ENCODE measurements around the gene GATAD1.
A peak's percentile ranks its signal among the peaks of the same experiment; 100 is the strongest.
"Not testable (repeated sequence)": the region's sequence is repeated elsewhere in the genome, so short reads cannot be mapped to it uniquely, and the experiment has no call there.

Gene GATAD1, protein sequence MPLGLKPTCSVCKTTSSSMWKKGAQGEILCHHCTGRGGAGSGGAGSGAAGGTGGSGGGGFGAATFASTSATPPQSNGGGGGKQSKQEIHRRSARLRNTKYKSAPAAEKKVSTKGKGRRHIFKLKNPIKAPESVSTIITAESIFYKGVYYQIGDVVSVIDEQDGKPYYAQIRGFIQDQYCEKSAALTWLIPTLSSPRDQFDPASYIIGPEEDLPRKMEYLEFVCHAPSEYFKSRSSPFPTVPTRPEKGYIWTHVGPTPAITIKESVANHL

DNA sequence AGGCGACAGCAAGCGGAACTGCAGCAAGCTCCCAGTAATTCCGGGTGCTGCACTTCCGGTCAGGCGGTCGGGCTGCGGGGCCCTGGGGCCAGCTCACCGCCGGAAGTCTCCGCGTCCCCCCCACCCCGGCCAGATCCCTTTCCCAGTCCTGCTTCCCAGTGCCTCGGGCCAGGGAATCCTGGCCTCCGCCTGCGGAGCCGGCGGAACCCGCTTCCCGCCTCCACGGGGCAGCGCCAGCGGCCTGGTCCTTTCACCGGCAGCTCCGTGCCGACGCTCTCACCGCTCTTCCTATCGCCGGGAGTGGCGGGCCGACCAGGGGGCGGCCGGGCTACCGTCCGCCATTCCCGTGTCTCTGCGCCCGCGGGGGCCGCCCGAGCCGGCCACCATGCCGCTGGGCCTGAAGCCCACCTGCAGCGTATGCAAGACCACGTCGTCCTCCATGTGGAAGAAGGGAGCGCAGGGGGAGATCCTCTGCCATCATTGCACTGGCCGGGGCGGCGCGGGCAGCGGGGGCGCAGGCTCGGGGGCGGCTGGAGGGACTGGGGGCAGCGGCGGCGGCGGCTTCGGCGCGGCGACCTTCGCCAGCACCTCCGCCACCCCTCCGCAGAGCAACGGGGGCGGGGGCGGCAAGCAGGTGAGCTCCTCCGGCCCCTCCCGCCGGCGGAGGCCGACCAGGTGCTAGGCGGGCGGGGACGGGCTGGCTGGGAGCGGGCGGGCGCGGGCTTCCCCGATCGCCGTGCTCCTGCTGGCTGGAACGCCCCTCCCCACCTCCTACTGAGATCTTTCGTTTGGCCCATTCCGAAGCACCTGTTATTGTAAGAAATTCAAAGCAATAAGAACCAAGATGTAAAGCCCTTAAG is at the start of gene GATAD1:
Gene GATAD1, plus strand, starts transcription at position 138 of the 860 bp plus-strand sequence. Its CDS starts 248 bp downstream, at position 386.
- peak; percentile 80 for DNase-seq (ENCODE audit: low spot score)

DNA sequence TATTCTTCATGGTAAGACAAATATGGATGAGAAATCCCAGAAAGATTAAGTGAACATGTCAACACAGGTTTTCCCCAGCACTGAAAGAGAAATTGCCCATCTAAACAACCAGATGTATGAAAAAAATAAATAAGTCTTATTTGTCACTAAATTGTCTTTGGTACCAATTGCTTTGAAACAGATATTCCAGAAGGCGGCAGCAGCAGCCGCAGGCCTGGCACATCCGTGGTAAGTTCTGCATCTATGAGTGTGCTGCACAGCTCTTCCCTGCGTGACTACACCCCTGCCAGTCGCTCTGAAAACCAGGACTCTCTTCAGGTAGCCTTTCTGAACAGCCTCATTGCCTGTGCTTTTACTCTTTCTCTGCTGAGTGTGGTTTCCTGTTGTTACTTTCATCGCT is 49.7 kb upstream of the GATAD1 start:
- DNase-seq (ENCODE audit: low spot score), result no peak

DNA sequence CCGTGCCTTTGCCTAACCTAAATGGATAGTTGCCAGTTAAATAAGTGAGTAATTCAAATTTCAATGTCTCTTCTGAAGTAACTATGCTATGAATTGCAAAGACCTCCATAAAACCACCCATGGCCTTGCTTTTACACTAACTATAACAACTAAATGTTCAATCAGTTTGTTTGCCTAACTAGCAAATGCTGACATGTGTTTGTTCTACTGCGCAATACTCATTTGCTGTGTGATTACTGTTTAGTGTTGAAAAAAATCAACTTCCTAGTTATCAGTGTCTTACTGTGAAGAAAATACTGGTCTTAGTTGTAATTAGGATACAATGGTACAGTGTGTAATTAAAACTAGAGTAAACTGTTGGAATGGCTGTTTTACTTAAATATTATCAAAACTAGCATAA is 47.3 kb upstream of the GATAD1 start:
- DNase-seq (ENCODE audit: low spot score), result no peak

GRCh38 chr7:92402920-92403759 is 44.1 kb upstream of the GATAD1 start:
- DNase-seq (ENCODE audit: low spot score), result no peak

DNA sequence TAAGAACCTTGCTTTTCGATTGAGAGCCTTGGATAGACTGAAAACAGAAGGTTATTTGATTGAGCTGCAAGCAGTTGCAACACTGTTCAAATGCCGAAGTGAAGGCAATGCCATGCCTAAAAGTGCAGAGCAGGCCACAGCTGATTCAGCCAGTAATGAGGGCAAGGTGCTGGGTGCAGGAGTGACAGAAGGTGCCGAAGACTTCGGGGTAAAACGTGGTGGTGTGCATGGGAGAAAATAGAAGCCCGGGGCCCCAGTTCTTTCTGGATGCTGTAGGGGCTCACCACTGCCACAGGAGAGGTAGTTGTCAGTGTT is 43.6 kb upstream of the GATAD1 start:
- DNase-seq (ENCODE audit: low spot score), result no peak

- DNase-seq (ENCODE audit: low spot score), result no peak
These were observed 43.1 kb upstream of the GATAD1 start for GRCh38 chr7:92404170-92404614.

- DNase-seq (ENCODE audit: low spot score), result no peak
These were observed 37.9 kb upstream of the GATAD1 start for GRCh38 chr7:92409357-92409756.

GRCh38 chr7:92410162-92410561 is 37.1 kb upstream of the GATAD1 start:
- not testable (repeated sequence) for DNase-seq (ENCODE audit: low spot score)

- DNase-seq (ENCODE audit: low spot score), result no peak
These were observed 34.5 kb upstream of the GATAD1 start for GRCh38 chr7:92412745-92413144.

DNA sequence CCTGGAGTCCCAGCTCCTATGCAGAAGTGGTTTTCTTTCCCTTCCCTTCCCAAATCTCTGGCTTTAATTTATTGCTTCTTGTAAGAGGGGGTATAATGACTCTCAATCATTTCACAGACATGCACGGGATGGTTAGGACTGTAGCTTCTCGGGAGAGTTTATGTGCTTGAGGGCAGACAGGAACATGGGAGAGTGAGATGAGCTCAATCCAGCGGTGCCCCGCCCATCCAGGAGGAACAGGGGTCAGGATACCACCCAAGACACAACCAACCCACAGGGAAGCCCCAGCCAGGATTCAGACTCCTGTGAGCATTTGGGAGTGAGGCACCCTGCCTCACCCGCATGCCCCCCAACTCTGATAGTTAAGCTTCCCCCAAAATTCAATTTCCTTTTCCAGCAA is 33.7 kb upstream of the GATAD1 start:
- no peak for DNase-seq (ENCODE audit: low spot score)

DNA sequence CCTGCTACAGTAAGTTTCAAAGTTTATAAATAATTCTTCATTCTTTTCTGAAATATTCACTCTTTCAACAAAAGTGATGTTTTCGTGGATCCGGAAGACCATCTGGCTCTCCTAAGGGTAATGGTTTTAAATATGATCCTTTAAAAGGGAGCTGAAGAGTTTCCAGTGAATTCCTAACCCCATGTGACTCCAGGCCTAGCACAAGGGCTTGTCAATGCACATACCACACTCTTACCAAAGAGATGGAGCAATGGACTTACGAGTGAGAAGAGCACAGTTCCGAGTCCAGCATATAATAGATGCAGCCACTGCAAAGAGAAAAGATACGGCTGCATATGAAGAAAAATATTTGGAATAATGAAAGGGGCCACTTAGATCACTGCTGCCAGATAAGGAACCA is 32.1 kb upstream of the GATAD1 start:
- DNase-seq (ENCODE audit: low spot score), result no peak

GRCh38 chr7:92417913-92418312 is 29.4 kb upstream of the GATAD1 start:
- no peak for DNase-seq (ENCODE audit: low spot score)

DNA sequence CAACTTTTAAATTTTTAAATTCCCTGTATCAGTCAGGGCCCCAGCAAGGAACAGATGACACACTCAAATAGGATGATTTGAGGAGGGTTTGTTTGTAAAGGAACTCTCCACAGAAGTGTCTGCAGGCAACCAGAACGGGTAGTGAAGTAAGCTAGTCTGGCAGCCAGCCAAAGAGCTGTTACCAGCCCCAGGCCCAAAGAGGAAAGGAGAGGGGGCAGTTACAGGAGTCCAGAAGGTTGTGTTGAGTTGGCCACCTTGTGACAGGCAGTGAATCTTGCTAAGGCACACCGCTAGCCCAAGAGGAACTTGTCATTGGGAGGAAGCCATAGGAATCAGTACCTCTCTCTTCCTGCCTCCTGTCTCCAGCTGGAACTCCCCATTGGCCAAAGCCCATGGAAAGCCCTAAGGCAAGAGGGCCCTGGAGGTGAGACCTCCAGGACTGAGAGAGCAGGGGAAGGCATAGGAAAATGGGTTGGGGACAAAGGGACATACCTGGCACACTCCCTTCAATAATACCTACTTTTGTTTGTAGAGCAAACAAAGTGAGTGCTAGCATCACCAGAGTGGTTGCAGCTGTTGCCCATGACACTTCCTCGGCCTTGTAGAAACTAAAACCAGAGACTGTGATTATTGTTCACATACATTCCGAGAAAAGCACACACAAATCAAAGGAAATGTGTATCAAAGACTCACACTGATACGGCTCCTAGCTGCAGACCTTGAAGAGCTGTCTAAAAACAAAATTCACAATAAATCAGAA is 25.4 kb upstream of the GATAD1 start:
- DNase-seq (ENCODE audit: low spot score), result no peak

DNA sequence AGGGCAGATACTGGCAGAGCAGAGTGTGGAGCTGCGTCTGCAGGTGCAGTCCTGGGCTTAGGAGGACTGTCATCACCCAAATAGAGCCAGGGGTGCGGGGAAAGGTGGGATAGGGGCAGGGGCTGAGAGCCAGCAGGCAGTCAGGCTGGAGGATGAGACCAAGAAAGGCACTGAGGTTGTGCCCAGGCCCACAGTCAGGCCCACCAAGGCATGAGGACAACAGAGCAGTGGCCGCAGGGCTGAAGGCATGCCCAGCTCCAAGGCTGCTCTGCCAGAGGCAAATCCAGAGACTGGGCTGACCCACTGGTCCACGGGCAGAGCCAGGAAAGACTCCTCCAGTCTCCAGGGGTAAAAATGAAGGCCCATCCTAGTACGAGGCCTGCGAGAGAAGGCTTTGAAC is 24.4 kb upstream of the GATAD1 start:
- DNase-seq (ENCODE audit: low spot score), result no peak

DNA sequence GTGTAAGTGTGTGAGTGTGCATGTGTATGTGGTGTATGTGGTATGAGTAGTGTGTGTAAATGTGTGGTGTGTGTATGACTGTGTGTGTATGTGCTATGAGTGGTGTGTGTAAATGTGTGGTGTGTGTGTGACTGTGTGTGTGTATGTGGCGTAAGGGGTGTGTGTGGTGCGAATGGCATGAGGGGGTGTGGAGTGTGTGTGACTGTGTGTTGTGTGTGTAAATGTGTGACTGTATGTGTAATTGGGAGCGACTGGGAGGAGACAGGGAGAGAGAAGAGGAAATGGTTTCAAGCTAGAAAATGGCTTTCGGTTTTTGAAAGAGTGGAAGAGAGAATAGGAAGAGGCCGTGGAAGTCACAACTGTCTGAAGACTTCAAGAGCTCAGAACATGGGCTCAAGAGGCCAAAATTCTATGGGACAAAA is 23.6 kb upstream of the GATAD1 start:
- DNase-seq (ENCODE audit: low spot score), result no peak

GRCh38 chr7:92425311-92425947 is 21.9 kb upstream of the GATAD1 start:
- DNase-seq (ENCODE audit: low spot score), result no peak

- no peak for DNase-seq (ENCODE audit: low spot score)
These were observed 20.1 kb upstream of the GATAD1 start for GRCh38 chr7:92427193-92427592.

DNA sequence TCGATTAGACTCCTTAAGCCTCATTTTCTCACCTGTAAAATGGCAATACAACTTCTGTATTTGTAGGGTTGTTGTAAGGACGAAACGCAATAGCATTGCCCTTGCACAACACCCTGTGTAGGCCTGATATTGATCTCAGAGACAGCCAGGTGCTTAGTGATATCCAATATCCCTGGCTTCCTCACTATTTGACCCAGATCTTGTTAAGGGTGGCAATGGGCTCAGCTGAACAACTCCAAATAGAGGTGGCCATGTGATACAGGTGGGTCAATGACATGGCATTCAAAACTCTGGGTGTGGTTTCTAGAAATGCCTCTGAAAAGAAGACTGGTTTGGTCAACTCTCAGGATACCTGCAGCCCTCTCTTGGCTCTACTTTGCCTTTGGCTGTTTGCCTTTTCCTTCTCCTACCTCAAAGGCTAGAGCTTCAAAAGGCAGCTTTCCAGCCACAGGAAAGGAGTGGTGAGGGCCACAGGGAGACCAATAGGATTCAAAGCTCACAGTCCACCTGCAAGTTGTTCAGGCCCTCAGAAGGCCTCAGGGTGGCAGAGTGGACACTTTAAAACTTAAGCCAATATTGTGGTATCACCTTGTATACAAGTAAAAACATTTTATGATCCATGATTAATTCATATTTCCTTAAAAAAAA is 14.9 kb upstream of the GATAD1 start:
- DNase-seq (ENCODE audit: low spot score), result no peak

DNA sequence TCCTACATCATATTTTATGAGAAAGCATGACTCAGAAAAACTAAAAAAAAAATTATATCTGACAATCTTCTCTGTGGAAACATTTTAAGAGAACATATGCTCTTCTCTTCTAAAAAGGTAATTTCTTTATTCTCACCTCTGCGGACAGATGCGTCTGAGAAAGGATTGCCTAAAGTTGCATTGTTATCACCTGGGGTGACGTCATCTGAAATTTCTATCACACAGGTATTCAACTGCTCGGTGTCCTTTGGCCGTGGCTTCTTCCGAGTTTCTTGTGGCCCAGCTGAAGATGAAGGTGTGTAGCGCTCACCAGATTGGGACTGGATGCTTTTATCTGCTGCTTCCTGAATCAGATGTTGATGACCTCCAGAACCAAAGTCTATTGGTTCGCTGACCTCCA is 14.3 kb upstream of the GATAD1 start:
- no peak for DNase-seq (ENCODE audit: low spot score)

- DNase-seq (ENCODE audit: low spot score), result no peak
These were observed 11.7 kb upstream of the GATAD1 start for GRCh38 chr7:92435542-92435941.

Data from HuH-7.5 (cell line).